GM21619 (cell line): ENCODE results near the gene HORMAD1.
"Not testable (repeated sequence)": the region's sequence is repeated elsewhere in the genome, so short reads cannot be mapped to it uniquely, and the experiment has no call there.

Experiments
- ATAC-seq: cut with Tn5 transposase; IDR thresholded peaks from one replicate; pipeline ENCODE4 v1.9.1; 2021; ENCODE audit not compliant: unreplicated experiment

HORMAD1 gene, protein sequence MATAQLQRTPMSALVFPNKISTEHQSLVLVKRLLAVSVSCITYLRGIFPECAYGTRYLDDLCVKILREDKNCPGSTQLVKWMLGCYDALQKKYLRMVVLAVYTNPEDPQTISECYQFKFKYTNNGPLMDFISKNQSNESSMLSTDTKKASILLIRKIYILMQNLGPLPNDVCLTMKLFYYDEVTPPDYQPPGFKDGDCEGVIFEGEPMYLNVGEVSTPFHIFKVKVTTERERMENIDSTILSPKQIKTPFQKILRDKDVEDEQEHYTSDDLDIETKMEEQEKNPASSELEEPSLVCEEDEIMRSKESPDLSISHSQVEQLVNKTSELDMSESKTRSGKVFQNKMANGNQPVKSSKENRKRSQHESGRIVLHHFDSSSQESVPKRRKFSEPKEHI

DNA sequence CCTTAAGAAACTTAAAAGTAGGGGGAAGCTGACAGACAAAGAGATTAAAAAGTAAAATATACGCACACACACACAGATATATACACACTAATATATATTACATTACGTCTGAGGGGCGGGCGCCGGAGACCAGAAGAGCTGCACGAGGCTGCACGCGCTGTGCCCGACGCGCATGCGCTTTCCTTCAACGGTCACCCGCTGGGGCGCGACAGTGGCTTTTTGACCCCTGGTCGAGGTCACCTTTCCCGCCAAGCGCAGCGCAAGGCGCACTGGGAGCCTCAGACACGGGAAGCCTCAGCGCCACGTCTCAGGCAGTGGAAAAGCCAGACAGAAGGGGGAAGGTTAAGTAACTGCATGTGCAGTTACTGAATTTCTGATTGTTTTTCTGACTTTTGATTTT is at the start of gene HORMAD1:
TSS of gene HORMAD1 (minus strand) at position 193 of the 400 bp plus-strand sequence. CDS start 1,390 bp downstream, outside the sequence.
- no peak for ATAC-seq

DNA sequence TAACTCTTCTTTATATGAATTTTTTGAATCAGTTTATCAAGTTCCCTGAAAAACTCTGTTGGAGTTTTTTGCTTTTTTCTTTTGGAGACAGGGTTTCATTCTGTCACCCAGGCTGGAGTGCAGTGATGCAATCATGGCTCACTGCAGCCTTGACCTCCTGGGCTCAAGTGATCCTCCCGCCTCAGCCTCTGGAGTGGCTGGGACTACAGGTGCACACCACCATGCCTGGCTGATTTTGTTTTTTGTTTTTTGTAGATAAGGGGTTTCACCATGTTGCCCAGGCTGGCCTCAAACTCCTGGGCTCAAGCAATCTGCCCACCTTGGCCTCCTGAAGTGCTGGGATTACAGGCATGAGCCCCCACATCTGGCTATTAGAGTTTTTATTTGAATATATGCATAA is 47.0 kb upstream of the HORMAD1 start:
- not testable (repeated sequence) for ATAC-seq

GRCh38 chr1:150765977-150766301 is 45.2 kb upstream of the HORMAD1 start:
- not testable (repeated sequence) for ATAC-seq

DNA sequence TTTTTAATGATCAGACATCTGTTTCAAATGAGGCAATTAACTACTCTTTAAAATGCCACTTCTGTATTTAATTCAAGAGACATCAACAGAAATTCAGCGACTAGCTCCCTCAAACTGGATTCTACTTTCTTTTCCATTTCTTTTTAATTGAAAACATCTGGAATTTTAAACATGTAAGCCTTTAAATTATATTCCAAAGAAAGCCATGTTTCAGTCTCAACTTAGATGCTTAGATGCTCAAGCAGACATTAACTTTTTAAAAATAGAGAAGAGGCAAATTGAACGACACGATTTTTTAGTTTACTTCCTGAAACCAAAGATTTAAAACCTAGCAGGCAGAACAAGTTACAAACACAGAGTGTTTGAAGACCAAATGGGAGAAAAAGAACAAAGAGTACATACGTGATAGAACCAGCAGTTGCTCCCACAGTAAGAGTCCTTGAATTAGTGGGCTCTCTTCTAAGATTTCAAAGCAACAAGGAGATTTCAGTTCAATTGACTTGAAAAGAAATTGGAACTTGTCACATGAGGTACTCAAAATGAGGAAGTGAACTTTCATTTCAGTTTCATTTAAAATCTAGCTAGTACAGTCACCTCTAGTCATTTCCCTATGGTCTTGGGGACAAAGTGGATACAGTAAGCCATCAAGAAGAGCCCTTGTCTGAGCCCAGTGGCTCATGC is 44.7 kb upstream of the HORMAD1 start, which contains the start of gene CTSS:
TSS of gene CTSS (minus strand) at position 483 of the 681 bp plus-strand sequence. CDS start 1,015 bp downstream, outside the sequence.
- ATAC-seq = peak; percentile 76

DNA sequence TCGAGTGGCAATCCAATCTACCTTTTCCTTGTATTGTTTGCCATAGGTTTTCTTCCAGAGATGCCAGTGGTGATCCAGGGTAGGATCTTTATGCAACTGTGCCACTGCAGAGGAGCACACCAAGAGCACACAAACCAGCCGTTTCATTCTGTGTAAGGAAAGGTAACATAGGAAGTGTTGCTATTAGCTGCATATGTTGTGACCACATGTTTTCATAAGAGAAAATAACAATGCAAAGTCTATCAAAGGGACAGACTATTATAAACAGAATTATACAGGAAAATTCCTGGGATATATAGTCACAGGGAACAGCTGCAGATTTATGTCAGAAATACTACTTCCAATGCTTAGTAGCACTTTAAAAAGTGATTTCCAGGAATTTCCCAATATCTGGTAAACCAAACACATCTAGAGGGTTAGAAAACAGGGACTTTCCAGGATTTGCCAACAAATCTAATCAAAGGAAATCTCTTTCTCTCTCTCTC is 44.0 kb upstream of the HORMAD1 start:
- ATAC-seq = no peak

DNA sequence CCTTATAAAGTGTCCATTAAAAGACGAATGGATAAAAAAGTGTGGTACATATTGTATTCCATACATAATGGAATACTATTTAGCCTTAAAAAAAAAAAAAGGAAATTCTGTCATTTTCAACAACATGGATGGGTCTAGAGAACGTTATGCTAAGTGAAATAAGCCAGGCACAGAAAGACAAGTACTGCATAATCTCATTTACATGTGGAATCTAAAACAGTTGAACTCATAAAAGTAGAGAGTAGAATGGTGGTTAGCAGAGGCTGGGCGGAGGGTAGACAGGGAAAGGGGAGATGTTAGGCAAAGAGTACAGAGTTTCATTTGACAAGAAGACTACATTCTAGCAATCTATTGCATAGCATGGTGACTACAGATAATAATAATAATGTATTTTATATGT is 42.3 kb upstream of the HORMAD1 start:
- ATAC-seq = no peak

GRCh38 chr1:150762552-150762951 is 41.9 kb upstream of the HORMAD1 start:
- ATAC-seq = no peak

- no peak for ATAC-seq
Observed at GRCh38 chr1:150761801-150762200, 41.1 kb upstream of the HORMAD1 start.

DNA sequence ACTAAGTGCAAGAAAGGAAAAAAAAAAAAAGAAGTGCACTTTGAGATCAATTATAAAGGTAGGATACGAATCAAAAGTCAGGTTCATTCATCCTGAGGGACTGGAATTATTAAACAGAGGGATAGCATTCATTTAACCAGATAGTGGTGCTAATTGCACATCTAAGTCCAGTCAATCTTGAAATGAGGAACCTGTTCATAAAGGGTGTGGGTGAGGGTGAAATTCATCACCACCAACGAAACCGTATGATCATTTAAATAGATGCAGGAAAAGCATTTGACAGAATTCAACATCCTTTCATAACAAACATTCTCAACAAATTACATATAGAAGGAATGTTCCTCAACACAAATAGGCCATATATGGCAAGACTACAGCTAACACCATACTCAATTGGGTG is 39.3 kb upstream of the HORMAD1 start:
- no peak for ATAC-seq

GRCh38 chr1:150753416-150753815 is 32.7 kb upstream of the HORMAD1 start:
- ATAC-seq = no peak

GRCh38 chr1:150751443-150751842 is 30.7 kb upstream of the HORMAD1 start:
- ATAC-seq = no peak

DNA sequence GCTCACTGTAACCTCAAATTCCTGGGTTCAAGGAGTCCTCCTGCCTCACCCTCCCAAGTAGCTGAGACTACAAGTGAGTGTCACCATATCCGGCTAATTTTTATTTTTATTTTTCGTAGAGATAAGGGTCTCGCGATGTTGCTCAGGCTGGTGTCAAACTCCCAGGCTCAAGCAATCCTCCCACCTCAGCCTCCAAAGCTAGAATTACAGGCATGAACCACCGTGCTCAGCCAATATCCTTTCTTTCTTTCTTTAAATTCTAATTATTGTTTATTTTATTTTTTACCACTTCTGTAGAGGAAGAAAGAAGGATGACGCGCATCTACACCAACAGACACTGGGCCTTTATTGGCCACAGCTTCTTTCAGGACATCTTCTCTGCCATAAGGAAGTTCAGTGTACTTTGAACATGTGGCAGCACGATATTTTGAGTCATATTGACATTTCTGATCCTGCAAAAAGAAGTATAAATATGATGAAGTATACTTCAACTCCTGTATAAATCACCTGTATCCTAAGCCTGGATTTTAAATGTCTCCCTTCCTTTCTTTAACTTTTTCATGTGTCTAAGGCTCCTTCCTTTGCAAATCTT is 29.1 kb upstream of the HORMAD1 start:
- ATAC-seq = no peak

DNA sequence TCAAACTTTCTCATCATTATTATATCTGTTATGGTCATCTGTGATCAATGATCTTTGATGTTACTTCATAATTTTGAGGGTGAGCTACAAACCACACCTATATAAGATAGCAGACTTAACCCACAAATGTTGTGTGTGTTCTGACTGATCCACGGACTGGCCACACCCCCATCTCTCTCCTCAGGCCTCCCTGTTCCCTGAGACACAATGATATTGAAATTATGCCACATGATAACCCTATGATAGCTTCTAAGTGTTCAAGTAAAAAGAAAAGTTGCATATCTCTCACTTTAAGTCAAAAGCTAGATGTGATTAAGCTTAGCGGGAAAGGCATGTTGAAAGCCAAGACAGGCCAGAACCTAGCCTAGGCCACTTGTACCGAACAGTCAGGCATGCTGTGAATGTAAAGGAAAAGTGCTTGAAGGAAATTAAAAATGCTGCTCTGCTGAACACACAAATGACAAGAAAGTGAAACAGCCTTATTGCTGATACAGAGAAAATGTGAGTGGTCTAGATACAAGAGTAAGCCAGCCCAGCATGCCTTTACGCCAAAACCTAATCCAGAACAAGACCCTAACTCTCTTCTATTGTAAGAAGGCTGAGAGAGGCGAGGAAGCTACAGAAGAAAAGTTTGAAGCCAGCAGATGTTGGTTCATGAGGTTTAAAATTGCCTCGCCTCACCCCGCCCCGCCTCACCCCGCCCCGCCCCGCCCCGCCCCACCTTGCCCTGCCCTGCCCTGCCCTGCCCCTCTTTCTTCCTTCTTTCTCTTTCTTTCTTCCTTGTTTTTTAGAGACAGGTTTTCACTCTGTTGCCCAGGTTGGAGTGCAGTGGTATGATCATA is 28.4 kb upstream of the HORMAD1 start:
- ATAC-seq = no peak

DNA sequence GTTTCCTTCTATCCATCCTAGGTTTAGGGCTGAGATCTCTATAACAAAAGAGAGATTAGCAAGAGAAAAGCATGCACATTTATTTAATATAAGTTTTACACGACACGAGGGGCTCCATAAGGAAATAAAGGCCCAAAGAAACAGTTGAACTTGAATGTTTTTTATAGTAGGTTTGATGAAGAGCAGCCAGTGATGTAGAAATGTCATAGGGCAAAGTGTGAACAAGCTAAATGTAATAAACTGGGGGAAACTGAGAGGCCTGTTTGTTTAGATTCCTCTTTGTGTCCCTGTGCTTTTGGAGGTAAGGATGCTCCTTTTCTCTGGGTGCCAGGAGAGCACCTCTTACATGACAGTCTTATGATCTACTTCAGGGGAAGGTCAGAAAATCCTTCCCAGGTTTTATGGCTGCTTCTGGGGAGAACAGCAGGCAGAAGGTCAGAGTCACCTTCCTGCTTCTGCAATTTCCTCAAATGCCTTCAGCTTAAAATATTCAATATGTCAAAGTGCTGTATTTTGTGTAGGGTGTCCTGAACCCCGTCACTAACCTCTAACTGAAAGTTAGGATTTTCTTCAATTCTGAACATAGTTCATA is 9.5 kb upstream of the HORMAD1 start:
- ATAC-seq = no peak

- ATAC-seq = no peak
Observed at GRCh38 chr1:150724336-150724735, 3.6 kb upstream of the HORMAD1 start.

- ATAC-seq = no peak
Observed at GRCh38 chr1:150720098-150720497, 597 bp downstream of the HORMAD1 start.

- ATAC-seq = no peak
Observed at GRCh38 chr1:150718225-150718891, 2.3 kb downstream of the HORMAD1 start.

- not testable (repeated sequence) for ATAC-seq
Observed at GRCh38 chr1:150709031-150709430, 11.7 kb downstream of the HORMAD1 start.

DNA sequence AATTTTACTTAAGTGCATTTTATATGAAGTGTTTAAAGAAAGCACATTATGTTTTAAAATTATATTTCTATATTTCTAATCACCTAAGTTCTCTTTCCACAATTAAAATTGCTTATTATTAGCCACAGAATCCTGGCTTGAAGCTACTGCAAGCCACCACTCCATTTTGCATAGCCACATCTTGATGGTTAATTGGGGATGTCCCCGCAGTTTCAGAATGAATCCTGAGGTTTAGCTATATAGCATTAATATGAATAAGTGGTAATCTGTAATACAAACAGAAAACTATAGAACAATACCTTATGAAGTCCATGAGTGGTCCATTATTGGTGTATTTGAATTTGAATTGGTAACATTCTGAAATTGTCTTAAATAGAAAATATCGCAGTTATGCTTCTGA is 12.1 kb downstream of the HORMAD1 start:
- no peak for ATAC-seq

DNA sequence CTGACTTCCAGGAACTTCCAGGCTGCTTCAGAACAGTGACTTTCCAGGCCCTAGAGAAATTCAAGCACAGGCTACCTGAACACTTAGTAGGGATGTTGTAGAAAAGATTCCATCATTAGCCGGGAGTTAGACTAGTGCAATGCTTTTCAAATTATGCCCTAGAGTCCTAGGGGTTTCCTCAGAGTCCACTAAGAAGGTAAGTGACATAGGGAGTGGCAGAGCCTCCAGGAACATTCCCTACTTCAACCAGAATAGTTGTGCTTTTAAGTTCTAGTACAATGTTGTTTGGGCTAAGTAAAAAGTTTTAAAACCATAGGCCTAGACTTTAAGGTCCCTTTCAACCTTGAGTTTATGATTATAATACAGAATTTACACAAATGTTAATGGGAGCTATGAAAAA is 14.6 kb downstream of the HORMAD1 start:
- no peak for ATAC-seq
